ENCODE results near the gene BRF1.
A peak's percentile ranks its signal among the peaks of the same experiment; 100 is the strongest.

The BRF1 gene

GRCh38 chr14:105173901-105174894 lies 126.6 kb downstream of the BRF1 start:
- no peak for DNase-seq (ENCODE audit: low spot score)

- DNase-seq (ENCODE audit: low spot score): no peak
Observed at GRCh38 chr14:105173145-105173544, 127.7 kb downstream of the BRF1 start.

GRCh38 chr14:105172476-105172875 lies 128.3 kb downstream of the BRF1 start:
- DNase-seq (ENCODE audit: low spot score): no peak

GRCh38 chr14:105171004-105171673 lies 129.7 kb downstream of the BRF1 start:
- no peak for DNase-seq (ENCODE audit: low spot score)

- no peak for DNase-seq (ENCODE audit: low spot score)
Observed at GRCh38 chr14:105169776-105170655, 130.8 kb downstream of the BRF1 start.

GRCh38 chr14:105168979-105169507 lies 131.8 kb downstream of the BRF1 start:
- DNase-seq (ENCODE audit: low spot score): no peak

- DNase-seq (ENCODE audit: low spot score): no peak
Observed at GRCh38 chr14:105168496-105168978, 132.3 kb downstream of the BRF1 start, which contains the start of gene JAG2. Gene JAG2, minus strand, starts transcription at chr14:105168776. Its CDS starts 356 bp downstream, at chr14:105168420.

- no peak for DNase-seq (ENCODE audit: low spot score)
Observed at GRCh38 chr14:105168093-105168420, 132.7 kb downstream of the BRF1 start.

- no peak for DNase-seq (ENCODE audit: low spot score)
Observed at GRCh38 chr14:105167303-105168092, 133.3 kb downstream of the BRF1 start.

GRCh38 chr14:105166571-105167302 lies 134.1 kb downstream of the BRF1 start:
- DNase-seq (ENCODE audit: low spot score): no peak

- DNase-seq (ENCODE audit: low spot score): no peak
Observed at GRCh38 chr14:105165761-105166485, 134.9 kb downstream of the BRF1 start.

GRCh38 chr14:105165134-105165704 lies 135.6 kb downstream of the BRF1 start:
- no peak for DNase-seq (ENCODE audit: low spot score)

- DNase-seq (ENCODE audit: low spot score): no peak
Observed at GRCh38 chr14:105163040-105163742, 137.6 kb downstream of the BRF1 start.

- DNase-seq (ENCODE audit: low spot score): no peak
Observed at GRCh38 chr14:105162669-105162979, 138.2 kb downstream of the BRF1 start.

- peak; percentile 3 for DNase-seq (ENCODE audit: low spot score)
Observed at GRCh38 chr14:105161964-105162668, 138.7 kb downstream of the BRF1 start.

- DNase-seq (ENCODE audit: low spot score): no peak
Observed at GRCh38 chr14:105161309-105161708, 139.5 kb downstream of the BRF1 start.

- no peak for DNase-seq (ENCODE audit: low spot score)
Observed at GRCh38 chr14:105160776-105161175, 140.0 kb downstream of the BRF1 start.

GRCh38 chr14:105159344-105159743 lies 141.5 kb downstream of the BRF1 start:
- DNase-seq (ENCODE audit: low spot score): no peak

All from hematopoietic multipotent progenitor cell treated with erythropoietin and hydrocortisone succinate and interleukin-3 and kit ligand, for 15 days (in vitro differentiated cells).